Spleen (tissue), 7 donors: ENCODE data around the gene CRMP1.

Source experiments
- CTCF ChIP-seq, 11 experiments: fragments of 200-600 bp in 7 of 11; fragments of 450-650 bp in 4 of 11; sonication (generic) in 4 of 11; IDR thresholded peaks in 8 of 11; conservative IDR thresholded peaks in 3 of 11; 1 replicate in 7 of 11; 2 replicates in 4 of 11; pipeline versions ENCODE4 v1.4.0 to v1.8.0; 2016 to 2021; ENCODE audit warnings: antibody characterized with exemption in 11 of 11, inconsistent platforms in 4 of 11, mild to moderate bottlenecking in 1 of 11
- POLR2A ChIP-seq, 3 donors: fragments of 450-650 bp; IDR thresholded peaks; one replicate each; pipeline ENCODE4 v1.5.1; 2017; ENCODE audit warnings: antibody characterized with exemption in 3 of 3, mild to moderate bottlenecking in 1 of 3
- donor health status: DM: no; HTN: no; CAD: no; lungs with moderate emphysema.
- donor health status: DM: no; HTN: no; CAD: no.
- donor health status: DM: no; HTN: no; CAD: no.

GRCh38 chr4:5933116-5933515, 40.2 kb upstream of the CRMP1 start:
- TF ChIP-seq POLR2A (IDR thresholded peaks at IDR 0.05) (no peak), CTCF (IDR thresholded peaks at IDR 0.05 in 8 of 11, conservative IDR thresholded peaks at IDR 0.05 in 3 of 11) (no peak)
